IMR-90 (cell line): ENCODE data around the gene SLX4IP. TPM values are rescaled to one million over a fixed set of nuclear protein-coding genes. Genes with fewer than 3 reads are reported as not detected.
A peak's percentile ranks its signal among the peaks of the same experiment; 100 is the strongest.

Source experiments
- ATAC-seq: fragments of 200-7000 bp; cut with Tn5 transposase; 2 replicates; pipeline ENCODE4 v1.9.1; 2020; ENCODE audit warnings: low read depth, mild to moderate bottlenecking, moderate library complexity
- BruUV-seq: library from RNA; stranded (reverse); fragments of 400-500 nt; replicated peaks from 2 replicates; lab custom pipeline; 2021; lab: Mats Ljungman, UMichigan
- CTCF ChIA-PET: fragments of 300-600 bp; formaldehyde crosslinking; extraction: SDS; loops from one replicate; lab custom pipeline; 2021; ENCODE audit warnings: antibody characterized with exemption; lab: Yijun Ruan, JAX
- POLR2A ChIA-PET: fragments of 300-600 bp; sonication (Branson Sonifier 250); formaldehyde crosslinking; loops from one replicate; lab custom pipeline; 2022; ENCODE audit warnings: antibody characterized with exemption; ENCODE audit not compliant: unreplicated experiment; lab: Charles Lee
- DNase-seq: peaks from one replicate; pipeline ENCODE4 v3.0.0; 2013
- H2AFZ ChIP-seq: replicated peaks from 2 replicates; pipeline ENCODE3; 2013; ENCODE audit warnings: low read length, mild to moderate bottlenecking; ENCODE audit not compliant: poor library complexity
- H2AK5ac ChIP-seq: 2 replicates; pipeline ENCODE4 v1.6.1; 2013; ENCODE audit warnings: low read depth, low read length, inconsistent platforms
- H2AK9ac ChIP-seq: replicated peaks from 2 replicates; pipeline ENCODE3; 2013; ENCODE audit warnings: mild to moderate bottlenecking, low read depth, low read length, moderate library complexity; ENCODE audit not compliant: poor library complexity
- H2BK120ac ChIP-seq: 2 replicates; pipeline ENCODE4 v1.6.1; 2013; ENCODE audit warnings: low read depth, low read length, inconsistent platforms
- H2BK15ac ChIP-seq: 3 replicates; pipeline ENCODE4 v1.6.1; 2013; ENCODE audit warnings: low read depth, low read length, inconsistent platforms
- H2BK20ac ChIP-seq: 2 replicates; pipeline ENCODE4 v1.6.1; 2013; ENCODE audit warnings: low read depth, mild to moderate bottlenecking, inconsistent platforms, low read length, moderate library complexity
- H2BK5ac ChIP-seq: 2 replicates; pipeline ENCODE4 v1.6.1; 2013; ENCODE audit warnings: mild to moderate bottlenecking, low read depth, low read length, inconsistent platforms; ENCODE audit not compliant: poor library complexity, severe bottlenecking
- H3K14ac ChIP-seq: replicated peaks from 2 replicates; pipeline ENCODE4 v1.6.1; 2013; ENCODE audit warnings: low read depth, low read length, inconsistent platforms
- H3K18ac ChIP-seq: 2 replicates; pipeline ENCODE4 v1.6.1; 2013; ENCODE audit warnings: low read depth, low read length, control low read depth
- H3K23ac ChIP-seq: 2 replicates; pipeline ENCODE4 v1.6.1; 2013; ENCODE audit warnings: low read depth, low read length, inconsistent platforms
- H3K27ac ChIP-seq: 2 replicates; pipeline ENCODE4 v1.5.1; 2013; ENCODE audit warnings: mild to moderate bottlenecking, control low read depth, low read length; ENCODE audit not compliant: insufficient read depth
- H3K27me3 ChIP-seq: 2 replicates; pipeline ENCODE4 v1.6.1; 2013; ENCODE audit warnings: low read length; ENCODE audit not compliant: control insufficient read depth, insufficient read depth
- H3K36me3 ChIP-seq: 2 replicates; pipeline ENCODE4 v1.6.1; 2013; ENCODE audit warnings: low read length, mixed read lengths; ENCODE audit not compliant: control insufficient read depth, insufficient read depth
- H3K4ac ChIP-seq: 2 replicates; pipeline ENCODE4 v1.6.1; 2013; ENCODE audit warnings: low read depth, low read length, inconsistent platforms
- H3K4me1 ChIP-seq: 2 replicates; pipeline ENCODE4 v1.6.1; 2013; ENCODE audit warnings: low read length, mixed read lengths; ENCODE audit not compliant: control insufficient read depth, insufficient read depth
- H3K4me2 ChIP-seq: 2 replicates; pipeline ENCODE4 v1.6.1; 2013; ENCODE audit warnings: low read depth, mild to moderate bottlenecking, control low read depth, low read length, moderate library complexity
- H3K4me3 ChIP-seq: 2 replicates; pipeline ENCODE4 v1.5.1; 2013; ENCODE audit warnings: low read depth, mild to moderate bottlenecking, control low read depth, low read length, moderate library complexity; ENCODE audit not compliant: insufficient read depth
- H3K56ac ChIP-seq: 2 replicates; pipeline ENCODE4 v1.6.1; 2013; ENCODE audit warnings: low read length, inconsistent platforms; ENCODE audit not compliant: insufficient read depth; ENCODE audit errors: extremely low read depth
- H3K79me1 ChIP-seq, 2 experiments: 2 replicates each; pipeline ENCODE4 v1.6.1; 2013; ENCODE audit warnings: low read length in 2 of 2, inconsistent platforms in 1 of 2, low read depth in 1 of 2
- H3K9ac ChIP-seq: 2 replicates; pipeline ENCODE4 v1.6.1; 2013; ENCODE audit warnings: low read depth, low read length, control low read depth
- H3K9me1 ChIP-seq: 2 replicates; pipeline ENCODE4 v1.6.1; 2013; ENCODE audit warnings: low read length, inconsistent platforms; ENCODE audit not compliant: insufficient read depth
- H3K9me3 ChIP-seq: 2 replicates; pipeline ENCODE4 v1.6.1; 2013; ENCODE audit warnings: low read length; ENCODE audit not compliant: control insufficient read depth, insufficient read depth
- H4K20me1 ChIP-seq: 2 replicates; pipeline ENCODE4 v1.6.1; 2013; ENCODE audit warnings: low read length, inconsistent platforms; ENCODE audit not compliant: insufficient read depth
- H4K5ac ChIP-seq: 2 replicates; pipeline ENCODE4 v1.6.1; 2013; ENCODE audit warnings: mild to moderate bottlenecking, low read depth, low read length, control low read depth
- H4K8ac ChIP-seq, 2 experiments: 2 replicates each; pipeline ENCODE4 v1.6.1; 2013; ENCODE audit warnings: low read depth in 2 of 2, low read length in 2 of 2, control low read depth in 1 of 2, inconsistent platforms in 1 of 2
- H4K91ac ChIP-seq: 2 replicates; pipeline ENCODE4 v1.6.1; 2013; ENCODE audit warnings: low read depth, low read length, inconsistent platforms; ENCODE audit not compliant: insufficient read depth
- BHLHE40 ChIP-seq: fragments of 150-350 bp; IDR thresholded peaks from 2 replicates; pipeline ENCODE4 v1.6.1; 2016; ENCODE audit warnings: mild to moderate bottlenecking, low read depth, low read length
- CEBPB ChIP-seq: IDR thresholded peaks from 2 replicates; pipeline ENCODE4 v1.6.1; 2012; ENCODE audit warnings: low read depth, low read length, improper control_type of control experiment
- CHD1 ChIP-seq: IDR thresholded peaks from 2 replicates; pipeline ENCODE4 v1.6.1; 2012; ENCODE audit warnings: low read depth, low read length, improper control_type of control experiment
- CTCF ChIP-seq: conservative IDR thresholded peaks from 2 replicates; pipeline ENCODE4 v1.5.1; 2012; ENCODE audit warnings: mild to moderate bottlenecking, low read depth, low read length, improper control_type of control experiment
- FOS ChIP-seq: fragments of 150-350 bp; IDR thresholded peaks from 2 replicates; pipeline ENCODE4 v1.6.1; 2016; ENCODE audit warnings: low read depth, low read length
- MAZ ChIP-seq: IDR thresholded peaks from 2 replicates; pipeline ENCODE4 v1.6.1; 2012; ENCODE audit warnings: low read depth, mild to moderate bottlenecking, low read length, improper control_type of control experiment, moderate library complexity, borderline replicate concordance
- POLR2A ChIP-seq: IDR thresholded peaks from 2 replicates; pipeline ENCODE4 v1.6.1; 2012; ENCODE audit warnings: mild to moderate bottlenecking, low read depth, low read length
- RAD21 ChIP-seq: IDR thresholded peaks from 2 replicates; pipeline ENCODE4 v1.6.1; 2012; ENCODE audit warnings: low read length, improper control_type of control experiment
- RCOR1 ChIP-seq: IDR thresholded peaks from 2 replicates; pipeline ENCODE4 v1.6.1; 2012; ENCODE audit warnings: mild to moderate bottlenecking, low read length, improper control_type of control experiment; ENCODE audit not compliant: insufficient replicate concordance
- RFX5 ChIP-seq: IDR thresholded peaks from 2 replicates; pipeline ENCODE4 v1.8.0; 2012; ENCODE audit warnings: low read depth, mild to moderate bottlenecking, low read length, moderate library complexity
- SMC3 ChIP-seq: fragments of 150-350 bp; IDR thresholded peaks from 2 replicates; pipeline ENCODE4 v1.6.1; 2016; ENCODE audit warnings: low read depth, mild to moderate bottlenecking, antibody characterized with exemption, low read length, moderate library complexity
- WGBS, 2 experiments: methylation state at CpG; one replicate each; pipeline versions ENCODE4 v1.1.5 to v1.1.7; 2013; ENCODE audit warnings: missing lambda C conversion rate in 2 of 2; ENCODE audit not compliant: insufficient read length in 1 of 2; ENCODE audit errors: extremely low coverage in 2 of 2; 5-methylcytosine and 5-hydroxymethylcytosine counted together
- dilution Hi-C: fragments of 300-500 bp; cut with HindIII; formaldehyde crosslinking; loops from one replicate; pipeline ENCODE4 v1.14.3; 2018; ENCODE audit warnings: low sequenced_read_pairs; ENCODE audit not compliant: unreplicated experiment
- in situ Hi-C: fragments of 300-500 bp; cut with MboI; formaldehyde crosslinking; loops from 3 replicates; pipeline ENCODE4 v1.14.3; 2019; ENCODE audit warnings: low sequenced_read_pairs, inconsistent platforms, mixed read lengths
- intact Hi-C: fragments of 100-400 bp; cut with micrococcal nuclease; formaldehyde crosslinking; loops from 2 replicates; pipeline ENCODE4 v1.10.0; 2022
- polyA plus RNA-seq, 3 experiments: library from polyadenylated mRNA; depleted of rRNA; stranded (reverse); fragments of >200 nt; gene quantifications; 2 replicates each; pipeline ENCODE4 v1.2.3, GENCODE V29; 2012; ENCODE audit warnings: low replicate concordance in 1 of 3
- total RNA-seq: library from RNA; depleted of rRNA; stranded (reverse); fragments of >200 nt; gene quantifications from 2 replicates; pipeline ENCODE4 v1.2.3, GENCODE V29; 2012

SLX4IP gene
- total and polyA plus RNA-seq, 2 of the 4 experiments (the other 2 are of a cell fraction): 1.3 to 5.9 TPM

- H4K91ac ChIP-seq: peak overlapping the region; percentile 66
- H2BK5ac ChIP-seq: peak overlapping the region; percentile 69
- H3K4me3 ChIP-seq: peak overlapping the region; percentile 93
- H4K5ac ChIP-seq: peak overlapping the region; percentile 78
- 0 out of 2 replicates have a peak, but pooled peaks cover 7% of the 10 kb centered on the region for H4K20me1 ChIP-seq
- peak overlapping the region; percentile 91 for H3K27ac ChIP-seq
- H3K9ac ChIP-seq: peak overlapping the region; percentile 71
- intact Hi-C loops: loop anchor here (1.0 to 10.0 kb wide), 13 partner anchors 172 to 869 kb away; no protein-coding TSS in a partner anchor
- dilution Hi-C loops: loop anchor here (25.0 kb wide), 1 partner anchor 862 kb away; no protein-coding TSS in a partner anchor
- BruUV-seq: no TSS peak
- ATAC-seq (peak; percentile 42), DNase-seq (peak; percentile 66)
- TF ChIP-seq SMC3 (peak; percentile 57), MAZ (peak; percentile 42; the same call in 1 of the 2 replicates), RCOR1 (no peak), POLR2A (no peak), BHLHE40 (no peak), FOS (no peak), RAD21 (peak; percentile 79), CEBPB (no peak), CTCF (peak; percentile 78), CHD1 (no peak; the same call in 1 of the 2 replicates), RFX5 (no peak)
- in situ Hi-C loops: loop anchor here (10.0 kb wide), 1 partner anchor 870 kb away; no protein-coding TSS in a partner anchor
- H3K4ac ChIP-seq: peak overlapping the region; percentile 77
- H3K27me3 ChIP-seq: no peaks in the 10 kb centered on the region
- H3K23ac ChIP-seq: peak overlapping the region; percentile 85; the same call in 1 of the 2 replicates
- H2BK120ac ChIP-seq: peak overlapping the region; percentile 88
- peaks cover 3% of the 10 kb centered on the region; the same call in 1 of the 2 replicates for H3K9me1 ChIP-seq
- H2AFZ ChIP-seq: peak overlapping the region; percentile 92
- H3K4me1 ChIP-seq: peaks cover 5% of the 10 kb centered on the region; the same call in 1 of the 2 replicates
- H3K14ac ChIP-seq: peak overlapping the region; percentile 69
- peak overlapping the region; percentile 90 for H3K4me2 ChIP-seq
- H2BK15ac ChIP-seq: peak overlapping the region; percentile 24; the same call in 2 of the 3 replicates
- H3K56ac ChIP-seq: peak overlapping the region; percentile 85; the same call in 1 of the 2 replicates
- H3K9me3 ChIP-seq: no peaks in the 10 kb centered on the region
- POLR2A ChIA-PET: interaction anchor here (0.7 kb wide), 1 partner anchor 253 kb away, joined by 4 read pairs; no protein-coding TSS in a partner anchor
- H3K79me1 ChIP-seq: peaks cover 12 to 30% of the 10 kb centered on the region in 2 experiments; a peak in 3 of 4 replicates
- no CpG with 5 or more reads among the region's 38 CpGs for WGBS, 2 experiments
- CTCF ChIA-PET: interaction anchor here (0.6 to 2.1 kb wide), 9 partner anchors 9 to 599 kb away, joined by 3 to 7 read pairs (median 3); no protein-coding TSS in a partner anchor
- peak overlapping the region; percentile 18; the same call in 1 of the 2 replicates for H2AK5ac ChIP-seq
- peak overlapping the region; percentile 10 to 80; a peak in 3 of 4 replicates for H4K8ac ChIP-seq
- H3K18ac ChIP-seq: peak overlapping the region; percentile 73
- peak overlapping the region; percentile 42 for H2AK9ac ChIP-seq
- H2BK20ac ChIP-seq: peak overlapping the region; percentile 54
- peaks cover 4% of the 10 kb centered on the region; the same call in 1 of the 2 replicates for H3K36me3 ChIP-seq
These were observed 239.8 kb downstream of the SLX4IP start for GRCh38 chr20:10674684-10675449.
